GM18909 (cell line): ENCODE results near the gene FAH.

Experiments
- ATAC-seq: cut with Tn5 transposase; IDR thresholded peaks from one replicate; pipeline ENCODE4 v1.9.1; 2021; ENCODE audit warnings: mild to moderate bottlenecking; ENCODE audit not compliant: unreplicated experiment, poor library complexity

Gene FAH

DNA sequence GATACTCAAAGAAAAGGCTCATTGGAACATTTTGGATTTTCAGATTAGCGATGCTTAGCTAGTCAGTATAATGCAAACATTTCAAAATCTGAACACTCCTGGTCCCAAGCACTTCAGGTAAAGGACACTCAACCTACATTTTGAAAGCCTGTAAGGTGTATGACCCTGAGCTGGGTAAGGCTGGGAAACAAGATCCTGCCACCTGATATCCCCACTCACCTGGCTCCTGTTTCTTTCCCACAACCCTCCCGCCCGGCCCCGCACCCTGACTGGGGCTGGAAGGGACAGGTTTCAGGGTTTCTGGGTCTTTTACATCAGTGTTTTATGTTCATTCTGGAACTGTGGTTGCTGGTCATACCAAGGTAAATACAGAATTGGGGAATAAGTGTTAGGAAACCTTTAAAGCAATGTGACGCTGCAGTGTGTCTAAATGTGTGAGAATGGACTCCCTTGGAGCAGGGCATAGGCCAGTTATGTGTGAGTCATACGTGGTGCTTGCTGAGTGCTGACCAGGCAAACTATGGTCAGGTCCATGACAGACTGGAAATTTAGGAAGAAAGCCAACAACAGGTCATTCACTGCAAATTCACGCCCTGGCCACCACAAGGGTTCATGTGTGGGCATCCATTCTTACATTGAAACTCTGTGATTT lies 76.3 kb downstream of the FAH start:
- no peak for ATAC-seq

DNA sequence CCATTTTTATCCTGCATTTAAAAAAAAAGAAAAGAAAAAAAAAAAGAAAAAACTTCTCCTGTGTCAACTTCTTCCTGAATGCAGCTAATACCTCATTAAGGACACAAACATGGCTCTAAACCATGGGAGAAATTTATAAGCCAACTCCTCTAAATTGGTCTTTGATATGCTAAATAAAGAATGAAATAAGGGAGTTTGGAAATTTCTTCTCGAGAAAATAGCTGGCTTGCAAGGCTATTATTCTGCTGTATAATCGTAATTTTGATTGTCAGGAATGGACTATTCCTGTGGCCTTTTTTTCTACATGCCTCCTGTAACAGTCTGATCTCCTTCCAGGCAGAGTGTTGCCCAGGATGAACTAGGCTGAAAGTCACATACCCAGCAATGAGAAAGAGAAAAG lies 78.6 kb downstream of the FAH start:
- ATAC-seq, result no peak

DNA sequence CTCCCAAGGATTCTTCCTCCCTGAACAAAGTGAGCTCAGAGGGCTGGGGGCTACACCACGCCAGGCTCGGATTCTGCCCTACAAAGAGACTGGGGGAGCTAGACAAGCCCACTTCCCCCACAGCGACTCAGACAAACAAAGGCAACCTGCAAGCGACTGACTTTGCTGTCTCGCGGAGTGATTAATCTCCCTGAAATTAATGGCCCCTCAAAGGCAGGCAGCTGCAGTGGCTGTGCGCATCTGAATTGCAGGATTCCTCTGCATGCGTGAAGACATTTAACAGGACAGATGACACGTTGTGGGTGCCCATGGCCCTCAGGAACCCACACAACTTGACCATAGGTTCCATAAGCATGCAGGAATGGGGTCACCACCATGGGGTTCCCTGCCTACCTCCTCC lies 80.8 kb downstream of the FAH start:
- no peak for ATAC-seq

DNA sequence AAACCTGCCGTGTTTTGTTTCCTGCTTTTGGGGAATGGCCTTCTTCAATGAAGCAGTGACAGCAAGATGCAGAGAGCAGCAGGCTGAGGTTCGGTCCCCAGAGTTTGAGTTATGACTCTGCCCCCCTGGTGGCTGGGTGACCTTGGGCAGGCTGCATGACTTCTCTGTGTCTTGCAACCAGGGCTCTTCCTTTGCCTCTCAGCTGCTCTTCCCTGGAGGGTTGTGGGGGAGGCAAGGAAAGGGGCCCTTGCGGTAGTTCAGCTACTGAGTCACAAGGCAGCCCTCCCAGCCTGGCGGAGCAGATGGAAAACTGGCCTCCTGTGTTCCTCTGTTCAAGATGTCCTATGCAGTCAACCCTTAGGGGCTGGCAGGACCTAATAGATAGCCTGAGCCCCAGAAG lies 82.1 kb downstream of the FAH start:
- ATAC-seq, result no peak
